Neural crest cell (in vitro differentiated cells): ENCODE data around the gene HPS1. TPM values are rescaled to one million over a fixed set of nuclear protein-coding genes. Genes with fewer than 3 reads are reported as not detected.
A peak's percentile ranks its signal among the peaks of the same experiment; 100 is the strongest.

ENCODE experiments used
- DNase-seq: peaks from one replicate; pipeline ENCODE4 v3.0.0; 2021; ENCODE audit warnings: low read depth, mixed read lengths, low spot score
- H3K27ac Mint-ChIP-seq: one replicate; pipeline ENCODE4 v1.8.0; 2021; ENCODE audit warnings: mild to moderate bottlenecking, mixed read lengths; ENCODE audit not compliant: unreplicated experiment
- H3K27me3 Mint-ChIP-seq: 2 replicates; pipeline ENCODE4 v1.8.0; 2021; ENCODE audit warnings: low read depth, mild to moderate bottlenecking, mixed read lengths
- H3K36me3 Mint-ChIP-seq: 2 replicates; pipeline ENCODE4 v1.8.0; 2021; ENCODE audit warnings: low read depth, mild to moderate bottlenecking, mixed read lengths
- H3K4me1 Mint-ChIP-seq: 2 replicates; pipeline ENCODE4 v1.8.0; 2021; ENCODE audit warnings: mixed read lengths
- H3K4me3 Mint-ChIP-seq: one replicate; pipeline ENCODE4 v1.8.0; 2021; ENCODE audit warnings: mild to moderate bottlenecking, mixed read lengths
- H3K9me3 Mint-ChIP-seq: 2 replicates; pipeline ENCODE4 v1.8.0; 2021; ENCODE audit warnings: mixed read lengths
- total RNA-seq: library from RNA; stranded (reverse); gene quantifications from 2 replicates; pipeline ENCODE4 v1.2.1, GENCODE V29; 2021
- TF ChIP-seq, protein P1 (sequence below): fragments of 200-600 bp; sonication (generic); conservative IDR thresholded peaks from 2 replicates; pipeline ENCODE4 v1.5.0; 2021; ENCODE audit warnings: antibody characterized with exemption, mild to moderate bottlenecking

HPS1 gene
- total RNA-seq, 1 donor from 2014 or later = 46.9 TPM

GRCh38 chr10:98414932-98415730, 31.6 kb downstream of the HPS1 start, which contains the start of gene PYROXD2:
Gene PYROXD2, minus strand, starts transcription at chr10:98415182. Its CDS starts 47 bp downstream, at chr10:98415135.
- Mint-ChIP-seq H3K36me3 (no peaks in the 10 kb centered on the region), H3K27ac (peak within 1 kb of the TSS; percentile 92), H3K9me3 (no peaks in the 10 kb centered on the region), H3K4me3 (peak within 1 kb of the TSS; percentile 67), H3K27me3 (no peaks in the 10 kb centered on the region), H3K4me1 (peaks cover 22% of the 10 kb centered on the region)
- DNase-seq = peak; percentile 26
- TF ChIP-seq, protein P1, sequence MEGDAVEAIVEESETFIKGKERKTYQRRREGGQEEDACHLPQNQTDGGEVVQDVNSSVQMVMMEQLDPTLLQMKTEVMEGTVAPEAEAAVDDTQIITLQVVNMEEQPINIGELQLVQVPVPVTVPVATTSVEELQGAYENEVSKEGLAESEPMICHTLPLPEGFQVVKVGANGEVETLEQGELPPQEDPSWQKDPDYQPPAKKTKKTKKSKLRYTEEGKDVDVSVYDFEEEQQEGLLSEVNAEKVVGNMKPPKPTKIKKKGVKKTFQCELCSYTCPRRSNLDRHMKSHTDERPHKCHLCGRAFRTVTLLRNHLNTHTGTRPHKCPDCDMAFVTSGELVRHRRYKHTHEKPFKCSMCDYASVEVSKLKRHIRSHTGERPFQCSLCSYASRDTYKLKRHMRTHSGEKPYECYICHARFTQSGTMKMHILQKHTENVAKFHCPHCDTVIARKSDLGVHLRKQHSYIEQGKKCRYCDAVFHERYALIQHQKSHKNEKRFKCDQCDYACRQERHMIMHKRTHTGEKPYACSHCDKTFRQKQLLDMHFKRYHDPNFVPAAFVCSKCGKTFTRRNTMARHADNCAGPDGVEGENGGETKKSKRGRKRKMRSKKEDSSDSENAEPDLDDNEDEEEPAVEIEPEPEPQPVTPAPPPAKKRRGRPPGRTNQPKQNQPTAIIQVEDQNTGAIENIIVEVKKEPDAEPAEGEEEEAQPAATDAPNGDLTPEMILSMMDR = no peak

GRCh38 chr10:98414578-98414931, 32.2 kb downstream of the HPS1 start:
- peak overlapping the region; percentile 92 for H3K27ac Mint-ChIP-seq
- H3K4me3 Mint-ChIP-seq = no peak overlapping the region
- H3K36me3 Mint-ChIP-seq = no peaks in the 10 kb centered on the region
- H3K27me3 Mint-ChIP-seq = no peaks in the 10 kb centered on the region
- H3K4me1 Mint-ChIP-seq = peaks cover 22% of the 10 kb centered on the region
- DNase-seq = no peak
- TF ChIP-seq, protein P1 = no peak
- no peaks in the 10 kb centered on the region for H3K9me3 Mint-ChIP-seq

DNA sequence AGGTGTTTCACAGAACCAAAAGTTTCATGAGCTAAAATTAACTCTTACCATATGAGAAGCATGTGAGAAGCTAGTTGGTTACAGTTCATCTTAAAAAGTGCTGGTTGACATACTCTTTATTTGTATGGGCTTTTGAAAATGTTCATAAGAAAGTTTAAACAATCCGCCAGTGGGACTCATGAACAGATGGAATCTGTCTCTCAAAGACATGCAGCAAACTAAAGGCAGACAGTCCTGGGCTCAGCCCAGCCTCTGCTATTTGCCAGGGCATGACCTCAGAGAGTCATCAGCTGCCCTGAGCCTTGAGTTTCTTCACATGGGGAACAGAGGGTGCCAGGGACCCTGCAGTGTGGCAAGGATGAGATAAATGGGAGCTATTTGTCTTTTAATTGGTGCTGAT, 35.0 kb downstream of the HPS1 start:
- TF ChIP-seq, protein P1 = no peak
- H3K4me3 Mint-ChIP-seq = no peak overlapping the region
- H3K4me1 Mint-ChIP-seq = peaks cover 22% of the 10 kb centered on the region
- no peaks in the 10 kb centered on the region for H3K27me3 Mint-ChIP-seq
- no peak overlapping the region for H3K27ac Mint-ChIP-seq
- no peaks in the 10 kb centered on the region for H3K9me3 Mint-ChIP-seq
- DNase-seq = no peak
- H3K36me3 Mint-ChIP-seq = no peaks in the 10 kb centered on the region

GRCh38 chr10:98411166-98411565, 35.6 kb downstream of the HPS1 start:
- TF ChIP-seq, protein P1 = no peak
- Mint-ChIP-seq H3K4me1 (peaks cover 21% of the 10 kb centered on the region), H3K4me3 (peak overlapping the region; percentile 15), H3K36me3 (no peaks in the 10 kb centered on the region), H3K27me3 (no peaks in the 10 kb centered on the region), H3K9me3 (no peaks in the 10 kb centered on the region), H3K27ac (no peak overlapping the region)
- no peak for DNase-seq

DNA sequence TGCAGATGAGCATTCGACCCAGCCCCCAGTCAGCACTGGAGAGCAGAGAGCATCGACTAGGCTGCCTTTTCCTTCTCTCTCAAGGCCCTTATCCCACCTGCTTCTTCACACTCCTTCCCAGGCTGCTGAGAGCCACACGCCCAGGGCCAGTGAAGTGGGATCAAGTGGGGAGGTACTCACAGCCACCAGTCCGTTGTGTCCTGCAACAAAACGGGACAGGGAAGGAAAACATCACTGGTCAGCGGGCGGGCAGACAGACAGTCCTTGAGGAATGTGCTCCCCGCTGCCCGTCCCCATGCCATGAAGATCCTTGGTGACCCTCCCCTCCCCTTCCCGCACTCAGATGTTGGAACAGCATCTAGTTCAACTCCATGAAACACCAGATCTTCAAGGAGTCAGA, 36.0 kb downstream of the HPS1 start:
- peaks cover 17% of the 10 kb centered on the region for H3K4me1 Mint-ChIP-seq

More for the DNA sequence above, 36.0 kb downstream of the HPS1 start:
- no peak overlapping the region for H3K27ac Mint-ChIP-seq
- no peak overlapping the region for H3K4me3 Mint-ChIP-seq
- TF ChIP-seq, protein P1 = no peak
- no peak for DNase-seq
- H3K27me3 Mint-ChIP-seq = no peaks in the 10 kb centered on the region
- H3K9me3 Mint-ChIP-seq = no peaks in the 10 kb centered on the region
- no peaks in the 10 kb centered on the region for H3K36me3 Mint-ChIP-seq
